Stimulated activated CD4-positive, alpha-beta T cell treated with anti-CD3 and anti-CD28 coated beads, Interleukin-2, amount 100 ng/mL, for 48 hours (primary cell): ENCODE data around the gene CTRB1.

Experiments used
- DNase-seq, 2 donors: peaks; one replicate each; pipeline ENCODE4 v3.0.0-alpha.2; 2020

Gene CTRB1

DNA sequence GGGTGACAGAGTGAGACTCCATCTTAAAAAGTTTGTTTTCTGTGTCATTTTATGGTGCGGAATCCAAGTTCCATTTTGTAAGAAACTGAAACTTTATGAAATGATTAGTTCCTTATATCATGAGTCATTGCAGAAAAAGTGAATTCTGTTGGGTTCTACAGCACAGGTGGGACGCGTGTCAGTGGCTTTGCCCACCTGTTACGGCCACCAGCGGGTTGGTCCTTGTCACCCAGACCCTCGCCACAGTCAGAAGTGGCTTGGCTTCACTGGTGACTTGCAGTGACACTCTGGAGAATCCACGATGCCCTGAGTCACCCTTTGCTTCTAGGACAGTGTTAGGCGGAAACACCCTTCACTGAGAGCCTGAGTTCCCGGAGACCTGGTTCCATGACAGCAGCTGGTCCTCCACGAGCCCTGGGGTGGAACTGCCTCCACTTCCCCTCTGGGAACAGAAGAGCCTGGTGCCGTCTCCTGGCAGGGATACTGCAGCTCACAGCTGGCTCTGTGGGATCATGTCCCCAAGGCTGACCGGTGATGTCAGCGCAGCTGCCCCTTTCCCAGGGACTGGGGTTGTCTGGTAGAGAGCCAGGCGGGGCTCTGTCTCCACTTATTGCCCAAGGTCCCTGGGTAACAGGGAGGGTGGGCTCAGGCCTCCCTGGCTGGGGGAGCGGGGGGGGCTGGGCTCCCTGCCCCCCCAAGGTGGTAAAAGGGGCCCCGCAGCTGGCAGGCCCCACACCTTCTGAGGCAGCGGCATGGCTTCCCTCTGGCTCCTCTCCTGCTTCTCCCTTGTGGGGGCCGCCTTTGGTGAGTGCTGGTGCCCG, at the start of gene CTRB1:
Gene CTRB1, plus strand, starts transcription at position 733 of the 821 bp plus-strand sequence. Its CDS starts 20 bp downstream, at position 753.
- no peak for DNase-seq

- DNase-seq, result no peak
Measured at GRCh38 chr16:75169899-75170405, 48.8 kb upstream of the CTRB1 start.

GRCh38 chr16:75172578-75172977, 46.2 kb upstream of the CTRB1 start:
- DNase-seq, result no peak

DNA sequence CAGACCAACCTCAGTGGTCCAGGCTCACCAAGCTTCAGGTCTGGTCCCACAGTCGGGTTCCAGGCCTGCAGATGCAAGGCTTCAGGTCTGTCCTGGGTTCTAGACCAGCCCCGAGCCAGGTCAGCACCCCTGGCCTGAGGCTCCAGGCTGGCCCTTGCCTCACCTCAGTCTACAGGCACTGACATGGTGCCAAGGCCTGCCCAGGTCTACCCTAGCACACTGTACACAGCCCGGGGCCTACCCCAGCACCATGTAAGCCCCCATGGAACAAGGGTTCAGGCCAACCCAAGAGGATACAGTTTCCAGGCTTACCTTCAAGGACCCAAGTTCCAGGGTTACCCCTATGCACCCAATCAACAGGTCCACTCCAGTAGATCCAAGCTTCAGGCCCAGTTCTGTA, 43.7 kb upstream of the CTRB1 start:
- DNase-seq, result no peak

- no peak for DNase-seq
Measured at GRCh38 chr16:75176926-75177325, 41.9 kb upstream of the CTRB1 start.

- DNase-seq, result no peak
Measured at GRCh38 chr16:75179208-75179607, 39.6 kb upstream of the CTRB1 start.

- DNase-seq, result no peak
Measured at GRCh38 chr16:75181630-75182029, 37.2 kb upstream of the CTRB1 start.

GRCh38 chr16:75188832-75189477, 29.8 kb upstream of the CTRB1 start:
- DNase-seq, result no peak

DNA sequence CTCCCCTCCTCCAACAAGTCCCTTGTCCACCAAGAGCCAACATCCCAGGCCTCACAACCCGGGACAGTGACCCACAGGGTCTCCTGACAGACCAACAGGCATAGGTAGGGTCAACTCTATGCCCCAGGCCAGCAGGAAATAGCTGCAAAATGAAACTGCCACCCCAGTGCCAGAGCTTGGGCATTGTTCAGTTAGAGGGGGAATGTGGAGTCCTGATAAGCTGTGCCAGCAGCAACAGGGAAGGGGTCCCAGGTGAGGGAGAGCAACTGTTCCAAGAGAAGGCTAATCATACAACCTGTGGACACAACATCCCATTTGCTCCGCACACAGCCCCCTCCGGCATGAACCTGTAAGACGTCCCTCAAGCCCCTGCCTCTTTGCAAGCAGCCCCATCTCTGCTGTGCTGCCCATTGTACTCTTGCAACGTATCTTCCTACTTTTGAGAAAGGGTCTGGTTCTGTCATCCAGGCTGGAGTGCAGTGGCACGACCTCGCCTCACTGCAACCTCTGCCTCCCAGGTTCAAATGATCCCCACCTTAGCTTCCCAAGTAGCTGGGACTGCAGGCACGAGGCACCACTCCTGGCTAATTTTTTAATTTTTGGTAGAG, 29.0 kb upstream of the CTRB1 start:
- no peak for DNase-seq

DNA sequence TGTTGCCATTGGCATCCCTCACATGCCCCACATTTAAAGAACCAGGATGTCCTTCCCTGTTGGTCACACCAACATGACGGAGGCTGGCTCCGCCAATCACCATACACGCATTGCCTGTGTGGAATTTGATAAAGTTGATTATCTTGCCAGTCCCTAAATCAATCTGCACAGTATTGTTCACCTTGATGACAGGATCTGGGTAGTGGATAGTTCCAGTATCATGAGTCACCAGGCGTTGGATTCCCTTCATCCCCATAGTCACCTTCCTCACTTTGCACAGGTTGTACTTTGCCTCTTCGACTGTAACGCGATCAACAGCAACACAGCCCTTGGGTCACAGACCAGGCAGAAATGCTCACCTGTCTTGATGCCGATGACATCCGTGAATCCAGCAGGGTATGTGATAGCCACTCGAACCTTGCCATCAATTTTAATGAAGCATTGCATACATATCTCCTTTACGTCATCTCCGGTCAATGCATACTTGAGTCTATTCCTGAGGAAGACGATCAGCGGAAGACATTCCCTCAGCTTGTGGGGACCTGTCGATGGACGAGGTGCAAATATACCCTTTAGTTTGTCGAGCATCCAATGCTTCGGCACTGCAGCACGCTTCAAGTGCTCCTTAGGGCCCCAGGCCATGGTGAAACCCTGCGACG, 26.1 kb upstream of the CTRB1 start:
- DNase-seq, result no peak

DNA sequence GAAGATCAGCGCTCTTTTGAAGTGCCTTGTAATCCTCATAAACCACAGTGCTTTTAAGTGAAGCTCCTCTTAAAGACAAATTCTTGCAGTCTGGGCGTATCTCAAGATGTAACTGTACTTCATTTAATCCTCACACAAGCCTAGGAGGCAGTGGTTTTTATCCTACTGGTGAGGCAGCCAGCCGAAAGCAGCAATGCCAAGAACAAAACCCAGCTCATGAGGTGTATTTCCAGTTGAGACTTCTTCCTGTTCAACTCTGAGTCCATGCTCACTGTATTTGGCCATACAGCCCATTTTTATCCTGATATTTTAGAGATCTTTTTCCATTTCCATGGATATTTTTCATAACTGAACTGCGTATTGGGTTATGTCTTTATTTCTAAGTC, 25.5 kb upstream of the CTRB1 start:
- no peak for DNase-seq

DNA sequence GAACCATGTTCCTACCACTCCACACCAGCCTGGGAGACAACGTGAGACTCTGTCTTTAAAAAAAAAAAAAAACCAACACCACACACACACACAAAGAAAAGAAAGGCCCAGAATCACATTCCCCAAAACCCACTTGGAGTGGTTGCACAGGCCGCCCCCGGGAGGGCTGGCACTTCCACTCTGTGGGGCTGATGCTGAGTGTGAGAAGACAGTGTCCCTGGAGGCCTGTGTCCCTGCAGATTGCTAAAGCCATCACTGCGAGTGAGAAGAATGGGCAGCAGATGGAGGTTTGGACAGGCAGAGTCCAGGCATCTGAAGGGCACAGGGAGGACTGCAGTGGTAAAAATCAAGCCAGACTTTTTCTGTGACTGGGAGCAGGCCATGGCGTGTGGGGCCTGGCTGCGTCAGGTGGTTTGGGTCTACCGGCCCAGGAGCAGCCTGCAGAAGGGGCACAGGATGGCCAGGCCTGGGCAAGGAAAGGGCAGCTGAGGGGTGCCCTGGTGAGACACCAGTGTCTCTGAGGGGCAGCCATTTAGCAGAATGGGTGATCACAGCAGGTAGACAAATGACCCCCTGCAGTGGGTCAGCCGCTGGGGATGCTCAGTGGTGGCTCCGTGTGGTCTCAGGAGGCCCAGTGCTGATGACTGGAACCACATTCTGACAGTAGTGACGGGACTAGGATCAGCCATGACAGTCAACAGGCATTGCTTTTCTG, 24.9 kb upstream of the CTRB1 start:
- no peak for DNase-seq

GRCh38 chr16:75195811-75196790, 22.7 kb upstream of the CTRB1 start:
- DNase-seq, result no peak

DNA sequence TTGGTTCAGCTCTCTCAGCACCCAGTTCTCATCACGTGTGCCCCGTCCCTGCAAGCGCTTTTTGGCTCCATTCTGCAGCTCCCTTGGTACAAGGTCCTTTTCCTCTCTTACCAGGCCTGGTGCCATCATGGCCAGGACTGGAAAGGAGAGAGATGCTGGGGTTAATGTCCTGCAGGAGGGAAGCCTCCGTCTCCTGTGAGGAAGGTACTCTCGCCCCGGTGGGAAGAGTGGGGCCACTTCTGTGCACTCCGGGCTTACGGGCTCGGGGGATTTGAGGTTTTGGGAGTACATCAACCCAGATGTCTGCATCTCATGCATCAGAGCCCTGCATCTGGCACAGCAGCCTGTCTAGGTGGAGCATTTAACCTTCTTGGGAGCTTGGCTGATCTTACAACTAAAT, 22.0 kb upstream of the CTRB1 start:
- DNase-seq, result no peak

DNA sequence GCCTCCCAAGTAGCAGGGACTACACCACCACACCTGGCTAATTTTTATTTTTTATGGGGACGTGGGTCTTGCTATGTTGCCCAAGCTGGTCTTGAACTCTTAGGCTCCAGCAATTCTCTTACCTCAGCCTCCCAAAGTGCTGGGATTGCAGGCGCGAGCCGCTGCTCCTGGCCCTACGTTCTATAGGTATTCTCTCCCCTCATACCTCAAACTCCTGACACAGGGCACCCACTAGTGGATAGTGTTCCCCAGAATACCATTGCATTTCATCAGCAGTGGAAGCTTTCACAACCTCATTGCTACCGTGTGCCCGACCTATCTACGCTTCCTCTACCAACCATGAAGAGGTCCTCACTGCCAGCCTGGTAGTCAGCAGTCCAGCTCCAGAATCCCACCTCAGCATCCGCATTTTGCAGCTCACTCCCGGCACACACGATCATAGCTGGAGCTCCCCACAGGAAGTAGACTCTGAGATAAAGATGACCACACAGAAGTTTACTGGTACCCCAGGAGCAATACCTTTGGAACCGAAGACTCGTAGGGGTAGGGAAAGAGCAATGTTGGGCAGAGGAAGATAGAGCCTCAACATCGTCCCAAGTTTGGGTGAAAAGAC, 21.2 kb upstream of the CTRB1 start:
- no peak for DNase-seq

- DNase-seq, result no peak
Measured at GRCh38 chr16:75198135-75198600, 20.6 kb upstream of the CTRB1 start.

DNA sequence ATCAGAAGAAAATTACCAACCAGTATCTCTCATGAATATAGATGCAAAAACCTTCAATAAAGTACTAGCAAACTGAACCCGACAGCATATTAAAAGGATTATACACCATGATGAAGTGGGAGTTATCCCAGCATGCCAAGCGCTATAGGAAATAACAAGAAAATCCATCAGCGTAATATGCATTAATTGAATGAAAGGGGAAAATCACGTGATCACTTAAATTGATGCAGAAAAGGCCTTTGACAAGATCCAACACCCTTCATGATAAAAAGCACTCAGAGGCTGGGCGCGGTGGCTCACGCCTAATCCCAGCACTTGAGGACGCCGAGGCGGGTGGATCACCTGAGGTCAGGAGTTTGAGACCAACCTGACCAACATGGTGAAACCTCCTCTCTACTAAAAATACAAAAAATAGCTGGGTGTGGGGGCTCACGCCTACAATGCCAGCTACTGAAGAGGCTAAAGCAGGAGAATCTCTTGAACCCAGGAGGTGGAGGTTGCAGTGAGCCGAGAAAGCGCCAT, 16.7 kb upstream of the CTRB1 start:
- no peak for DNase-seq

- no peak for DNase-seq
Measured at GRCh38 chr16:75203096-75203495, 15.7 kb upstream of the CTRB1 start.

- no peak for DNase-seq
Measured at GRCh38 chr16:75203667-75204409, 14.9 kb upstream of the CTRB1 start.

- DNase-seq, result no peak
Measured at GRCh38 chr16:75204410-75204758, 14.4 kb upstream of the CTRB1 start.
